ENCODE results near the gene EGR2.
"Not testable (repeated sequence)": the region's sequence is repeated elsewhere in the genome, so short reads cannot be mapped to it uniquely, and the experiment has no call there.

The EGR2 gene

DNA sequence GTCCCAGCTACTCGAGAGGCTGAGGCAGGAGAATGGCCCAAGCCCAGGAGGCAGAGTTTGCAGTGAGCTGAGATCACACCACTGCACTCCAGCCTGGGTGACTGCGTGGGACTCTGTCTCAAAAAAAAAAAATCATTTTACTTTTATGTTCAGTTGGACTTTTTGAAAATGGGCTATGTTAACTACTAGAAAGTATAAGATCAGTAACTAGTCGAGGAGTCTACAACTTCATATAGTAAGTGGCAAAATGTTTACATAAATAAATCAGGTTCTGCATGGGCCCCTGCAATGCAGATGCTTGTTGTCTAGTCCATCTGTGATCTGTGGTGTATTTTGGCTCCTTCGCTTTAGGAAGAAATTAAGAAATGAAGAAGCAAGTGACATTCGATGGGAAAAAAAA, 23.9 kb downstream of the EGR2 start:
- no peak for DNase-seq

DNA sequence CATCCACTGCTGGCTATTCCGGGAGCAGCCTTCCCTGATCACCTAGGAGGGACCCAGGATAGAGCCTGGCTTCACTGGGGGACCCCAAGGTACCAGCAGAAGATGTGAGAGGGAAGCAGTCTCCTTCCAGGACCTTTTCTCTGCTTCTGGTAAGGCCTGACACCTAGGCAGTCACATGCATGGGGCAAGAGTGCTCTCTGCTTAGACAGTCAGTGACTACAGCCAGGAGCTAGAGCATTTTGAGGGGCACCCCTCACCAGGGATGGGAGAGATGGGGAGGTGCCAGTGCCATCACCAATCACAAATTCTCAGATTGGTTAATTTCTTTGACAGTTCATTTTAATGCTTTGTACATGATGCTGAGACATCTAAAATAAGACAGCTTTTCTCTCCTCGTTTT, 25.6 kb downstream of the EGR2 start:
- no peak for DNase-seq

DNA sequence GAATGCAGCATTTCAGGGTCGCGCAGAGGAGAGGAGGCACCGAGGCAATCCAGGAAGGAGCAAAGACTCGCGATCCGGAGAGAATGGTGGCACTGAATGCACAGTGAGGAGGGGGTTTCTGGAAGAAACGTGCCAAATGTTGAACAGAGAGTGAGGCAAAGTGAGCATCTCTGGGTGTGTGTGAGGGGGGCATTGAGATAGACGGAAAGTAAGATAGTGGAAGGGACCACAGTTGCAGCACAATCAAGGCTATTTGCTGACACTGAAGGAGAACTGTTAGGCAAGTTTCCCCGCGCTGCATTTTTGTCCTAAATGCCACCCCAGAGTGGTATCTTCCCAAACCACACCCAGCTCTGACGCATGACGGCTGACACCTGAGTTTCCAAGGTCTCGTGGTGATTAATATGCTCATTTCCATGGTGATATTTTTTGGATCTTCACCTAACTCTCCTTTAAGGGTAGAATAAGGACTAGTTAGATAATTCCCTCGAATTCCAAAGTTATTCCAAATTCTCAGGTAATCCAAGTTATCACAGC, 26.1 kb downstream of the EGR2 start:
- DNase-seq = no peak

- no peak for DNase-seq
These were observed 27.2 kb downstream of the EGR2 start for GRCh38 chr10:62788861-62789467.

- DNase-seq = not testable (repeated sequence)
These were observed 27.9 kb downstream of the EGR2 start for GRCh38 chr10:62788285-62788684.

DNA sequence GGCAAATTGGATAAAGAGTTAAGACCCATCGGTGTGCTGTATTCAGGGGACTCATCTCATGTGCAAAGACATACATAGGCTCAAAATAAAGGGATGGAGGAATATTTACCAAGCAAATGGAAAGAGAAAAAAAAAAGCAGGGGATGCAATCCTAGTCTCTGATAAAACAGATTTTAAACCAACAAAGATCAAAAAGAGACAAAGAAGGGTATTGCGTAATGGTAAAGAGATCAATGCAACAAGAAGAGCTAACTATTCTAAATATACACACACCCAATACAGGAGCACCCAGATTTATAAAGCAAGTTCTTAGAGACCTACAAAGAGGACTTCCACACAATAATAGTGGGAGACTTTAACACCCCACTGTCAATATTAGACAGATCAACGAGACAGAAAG, 31.6 kb downstream of the EGR2 start:
- DNase-seq = not testable (repeated sequence)

- DNase-seq = peak; percentile 92
These were observed 36.5 kb downstream of the EGR2 start for GRCh38 chr10:62779487-62780248.

- no peak for DNase-seq
These were observed 38.0 kb downstream of the EGR2 start for GRCh38 chr10:62778125-62778524.

- no peak for DNase-seq
These were observed 43.8 kb downstream of the EGR2 start for GRCh38 chr10:62772186-62772974.

GRCh38 chr10:62769574-62770242, 46.5 kb downstream of the EGR2 start:
- DNase-seq = no peak

DNA sequence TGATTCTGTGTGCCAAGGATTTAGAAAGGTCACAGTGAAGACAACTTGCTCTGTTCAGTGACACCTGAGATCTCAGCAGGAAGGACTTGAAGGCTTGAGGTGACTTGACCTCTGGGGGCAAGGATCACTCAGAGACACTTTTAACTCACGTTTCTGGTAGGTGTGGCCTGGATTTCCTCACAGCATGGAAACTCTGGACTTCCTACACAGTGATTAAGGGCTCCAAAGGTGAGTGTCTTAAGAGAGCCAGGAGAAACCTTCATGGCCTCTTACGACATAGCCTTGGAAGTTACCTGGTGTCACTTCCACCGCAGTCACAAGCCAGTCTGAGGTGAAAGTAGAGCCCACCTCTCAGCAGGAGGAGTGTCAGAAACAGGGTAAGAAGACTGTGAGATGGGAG, 49.8 kb downstream of the EGR2 start:
- no peak for DNase-seq

DNA sequence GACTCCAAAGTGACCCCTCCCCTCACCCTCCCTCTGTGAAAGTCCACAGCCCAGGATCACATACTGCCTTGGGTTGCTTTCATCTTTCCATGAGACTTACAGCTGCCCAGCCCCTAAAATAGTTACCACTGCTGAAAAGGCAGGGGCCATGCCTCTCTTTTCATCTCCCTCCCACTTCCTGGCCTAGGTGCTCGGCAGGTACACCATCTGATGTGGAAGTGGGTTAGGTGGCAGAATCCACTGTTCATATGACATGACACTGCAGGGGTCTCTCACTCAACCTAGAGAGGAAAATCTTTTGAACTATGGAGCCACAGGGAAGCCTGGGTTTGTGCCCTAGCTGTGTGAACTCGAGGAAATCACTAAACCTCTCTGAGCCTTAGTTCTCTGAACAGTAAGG, 50.4 kb downstream of the EGR2 start:
- DNase-seq = no peak

DNA sequence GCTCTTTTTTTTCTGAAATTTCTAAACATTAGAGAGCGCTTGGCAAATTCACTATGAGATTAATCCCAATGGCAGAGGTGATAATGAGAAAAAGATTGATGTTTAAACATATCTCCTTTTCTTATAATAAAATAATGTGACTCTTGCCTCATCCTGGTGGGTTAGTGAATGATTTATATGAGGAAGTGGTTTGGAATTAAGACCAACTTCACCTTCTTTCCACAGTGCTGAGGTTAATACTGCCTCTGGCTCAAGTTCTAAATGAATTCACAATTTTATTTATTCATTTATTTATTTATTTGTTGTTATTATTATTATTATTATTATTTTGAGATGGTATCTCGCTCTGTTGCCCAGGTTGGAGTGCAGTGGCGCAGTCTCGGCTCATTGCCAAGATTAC, 52.2 kb downstream of the EGR2 start:
- DNase-seq = no peak

DNA sequence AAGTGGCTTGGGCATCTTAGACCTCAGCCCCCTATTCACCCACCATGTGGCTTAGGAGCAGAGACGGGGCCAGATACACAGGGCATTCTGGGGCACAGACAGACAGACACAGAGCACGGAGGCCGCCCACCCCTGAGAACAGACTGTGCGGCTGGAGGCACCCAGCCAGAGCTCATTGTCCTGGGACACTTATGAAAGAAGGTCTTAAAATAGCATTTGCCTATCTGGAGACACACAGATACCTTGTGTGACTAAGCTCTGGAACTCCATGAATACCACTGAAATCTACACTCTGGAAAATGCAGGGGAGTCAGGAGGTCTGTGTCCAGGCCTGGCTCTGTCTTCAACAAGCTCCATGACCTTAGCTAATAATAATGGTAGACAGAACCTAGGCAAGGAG, 53.0 kb downstream of the EGR2 start:
- no peak for DNase-seq
